Cardiac fibroblast (primary cell): ENCODE results near the gene TLR5.

ENCODE experiments used
- DNase-seq, 2 donors: peaks; one replicate each; pipeline versions ENCODE4 v3.0.0 to v3.0.0-alpha.2; 2010; ENCODE audit warnings: low read depth in 2 of 2
- H3K4me3 ChIP-seq, 2 donors: replicated peaks in 1 of 2; 1 replicate in 1 of 2; 2 replicates in 1 of 2; pipeline ENCODE4 v1.5.1; 2011; ENCODE audit warnings: low read depth in 2 of 2, low read length in 2 of 2, mild to moderate bottlenecking in 2 of 2, moderate library complexity in 1 of 2
- TF ChIP-seq, protein P1 (sequence below): IDR thresholded peaks from one replicate; pipeline ENCODE4 v1.5.1; 2011; ENCODE audit warnings: low read depth, mild to moderate bottlenecking, low read length, inconsistent platforms

The TLR5 gene

GRCh38 chr1:223133824-223134435, 9.1 kb downstream of the TLR5 start:
- TF ChIP-seq, protein P1, sequence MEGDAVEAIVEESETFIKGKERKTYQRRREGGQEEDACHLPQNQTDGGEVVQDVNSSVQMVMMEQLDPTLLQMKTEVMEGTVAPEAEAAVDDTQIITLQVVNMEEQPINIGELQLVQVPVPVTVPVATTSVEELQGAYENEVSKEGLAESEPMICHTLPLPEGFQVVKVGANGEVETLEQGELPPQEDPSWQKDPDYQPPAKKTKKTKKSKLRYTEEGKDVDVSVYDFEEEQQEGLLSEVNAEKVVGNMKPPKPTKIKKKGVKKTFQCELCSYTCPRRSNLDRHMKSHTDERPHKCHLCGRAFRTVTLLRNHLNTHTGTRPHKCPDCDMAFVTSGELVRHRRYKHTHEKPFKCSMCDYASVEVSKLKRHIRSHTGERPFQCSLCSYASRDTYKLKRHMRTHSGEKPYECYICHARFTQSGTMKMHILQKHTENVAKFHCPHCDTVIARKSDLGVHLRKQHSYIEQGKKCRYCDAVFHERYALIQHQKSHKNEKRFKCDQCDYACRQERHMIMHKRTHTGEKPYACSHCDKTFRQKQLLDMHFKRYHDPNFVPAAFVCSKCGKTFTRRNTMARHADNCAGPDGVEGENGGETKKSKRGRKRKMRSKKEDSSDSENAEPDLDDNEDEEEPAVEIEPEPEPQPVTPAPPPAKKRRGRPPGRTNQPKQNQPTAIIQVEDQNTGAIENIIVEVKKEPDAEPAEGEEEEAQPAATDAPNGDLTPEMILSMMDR: peak; percentile 96
- DNase-seq: peak; percentile 81 to 90
- peak overlapping the region; percentile 16 to 23 for H3K4me3 ChIP-seq

- DNase-seq: no peak
- no peak overlapping the region for H3K4me3 ChIP-seq
- TF ChIP-seq, protein P1: no peak
Measured at GRCh38 chr1:223133306-223133823, 9.7 kb downstream of the TLR5 start.

DNA sequence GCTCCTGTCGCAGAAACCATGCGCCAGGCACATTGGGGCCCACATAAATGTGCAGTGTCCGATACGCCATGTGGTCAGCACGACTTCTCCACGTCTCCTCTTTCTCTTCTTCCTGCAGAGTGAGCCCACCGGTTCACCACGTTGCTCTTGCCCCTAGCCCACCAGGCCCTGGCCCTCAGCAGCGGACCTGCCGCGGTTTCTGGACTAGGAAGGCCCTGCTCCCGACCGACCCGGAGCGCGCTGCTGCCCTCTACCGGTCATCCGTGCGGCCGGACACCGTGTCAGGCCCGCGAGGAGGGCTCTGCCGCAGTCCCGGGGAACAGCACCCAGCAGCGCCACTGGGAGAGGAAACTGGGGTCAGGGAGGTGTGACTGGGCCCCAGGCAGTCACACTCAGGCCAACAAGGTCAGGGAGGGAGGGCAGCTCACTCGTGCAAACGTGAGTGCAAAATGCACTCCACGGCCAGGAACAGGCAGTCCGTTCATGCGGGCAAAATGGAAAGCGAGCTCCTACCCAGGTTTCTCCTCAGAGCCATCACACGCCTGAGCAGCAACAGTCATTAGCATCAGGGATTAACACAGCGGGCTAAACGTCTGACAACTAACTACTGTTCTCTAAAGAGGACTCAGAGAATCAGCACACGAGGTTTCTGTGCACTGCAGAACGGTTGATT, 13.7 kb downstream of the TLR5 start:
- peak overlapping the region; percentile 27 to 33 for H3K4me3 ChIP-seq
- TF ChIP-seq, protein P1: peak; percentile 86
- DNase-seq: peak; percentile 50 to 65

DNA sequence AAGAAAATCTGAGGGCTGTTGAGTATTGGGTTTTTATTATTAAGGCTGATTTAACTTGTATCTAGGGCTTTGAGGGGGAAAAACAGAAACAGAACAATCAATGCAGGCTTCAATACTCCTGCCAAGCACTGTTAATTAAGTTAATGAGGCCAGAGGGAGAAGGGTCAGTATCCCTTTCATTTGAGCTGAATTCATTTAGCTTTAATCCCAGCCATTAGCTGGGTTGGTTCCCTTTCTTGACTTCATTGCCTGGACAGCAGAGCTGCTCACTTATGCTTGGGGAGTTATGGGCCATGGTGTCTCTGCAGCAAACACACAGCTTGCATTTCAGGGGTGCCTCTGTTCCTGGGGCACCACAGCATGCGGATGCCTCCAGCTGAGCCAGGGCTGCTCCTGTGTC, 16.3 kb downstream of the TLR5 start:
- TF ChIP-seq, protein P1: no peak
- no peak overlapping the region for H3K4me3 ChIP-seq
- DNase-seq: no peak

DNA sequence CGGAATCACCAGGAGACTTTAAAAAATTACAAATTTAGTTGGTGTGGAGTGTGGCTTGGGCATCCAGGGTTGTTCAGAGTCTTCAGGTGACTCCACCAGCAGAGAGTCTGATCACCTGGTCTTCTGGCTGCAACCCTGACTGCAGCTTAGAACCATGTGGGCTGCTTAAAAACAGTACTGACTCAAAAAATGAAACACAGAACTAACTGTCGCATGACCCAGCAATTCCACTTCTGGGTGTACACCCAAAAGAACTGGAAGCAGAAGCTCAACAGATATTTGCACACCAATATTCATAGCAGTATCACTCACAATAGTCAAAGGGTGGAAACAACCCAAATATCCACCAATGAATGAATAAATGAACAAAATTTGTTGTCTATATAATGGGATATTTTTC, 17.3 kb downstream of the TLR5 start:
- no peak overlapping the region for H3K4me3 ChIP-seq
- DNase-seq: no peak
- TF ChIP-seq, protein P1: no peak

DNA sequence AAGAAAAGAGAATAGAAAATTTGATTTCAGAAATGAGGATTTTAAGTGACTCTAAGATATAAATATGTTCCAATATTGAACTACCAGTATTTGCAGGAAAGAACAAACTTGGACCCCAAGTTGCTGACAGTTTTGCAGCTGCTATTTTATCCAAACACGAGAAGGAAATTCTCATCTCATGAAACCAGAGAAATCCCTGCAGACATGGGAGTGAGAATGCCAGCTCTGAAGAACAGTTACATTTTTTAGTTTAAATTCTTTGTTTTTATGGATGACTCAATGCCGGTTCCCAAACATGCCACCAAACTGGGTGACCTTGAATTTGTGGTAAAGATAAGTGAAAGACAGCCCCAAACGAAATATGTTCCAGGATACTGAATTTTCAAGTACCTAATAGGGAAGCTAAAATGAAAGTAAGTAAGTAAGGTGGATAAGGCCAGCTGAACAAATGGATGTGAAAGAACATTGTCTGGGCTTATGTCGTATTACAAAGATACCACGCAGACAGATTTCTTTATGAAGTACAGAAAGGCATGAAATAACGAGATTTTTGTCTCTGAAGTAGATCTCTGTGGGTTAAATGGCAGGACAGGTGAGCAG, 19.9 kb downstream of the TLR5 start:
- H3K4me3 ChIP-seq: peak overlapping the region in 1 of 2 donors; percentile 9

More for the DNA sequence above, 19.9 kb downstream of the TLR5 start:
- TF ChIP-seq, protein P1: no peak
- DNase-seq: peak; percentile 7 to 22
